Natural killer cell (primary cell): ENCODE results near the gene RAD51B. TPM values are rescaled to one million over a fixed set of nuclear protein-coding genes. Genes with fewer than 3 reads are reported as not detected.

Experiments
- ATAC-seq, 3 donors: fragments of 150-1000 bp in 2 of 3; fragments of 200-7000 bp in 1 of 3; cut with Tn5 transposase; 1 replicate in 1 of 3; 2 replicates in 2 of 3; pipeline ENCODE4 v1.10.0; 2021; ENCODE audit warnings: mild to moderate bottlenecking in 2 of 3, moderate library complexity in 2 of 3
- DNase-seq, 2 donors: peaks; one replicate each; pipeline versions ENCODE4 v3.0.0 to v3.0.0-alpha.2; 2013 to 2021; ENCODE audit warnings: mixed read lengths in 1 of 2
- H3K27ac ChIP-seq: one replicate; pipeline ENCODE4 v1.5.1; 2013; ENCODE audit warnings: mild to moderate bottlenecking, low read length
- H3K27me3 ChIP-seq: one replicate; pipeline ENCODE4 v1.6.1; 2013; ENCODE audit warnings: low read length; ENCODE audit not compliant: control insufficient read depth, insufficient read depth
- H3K36me3 ChIP-seq: one replicate; pipeline ENCODE4 v1.6.1; 2013; ENCODE audit warnings: low read length; ENCODE audit not compliant: control insufficient read depth, insufficient read depth
- H3K4me1 ChIP-seq: one replicate; pipeline ENCODE4 v1.6.1; 2013; ENCODE audit warnings: low read length; ENCODE audit not compliant: control insufficient read depth, insufficient read depth
- H3K4me3 ChIP-seq: one replicate; pipeline ENCODE4 v1.5.1; 2013; ENCODE audit warnings: low read length
- H3K9me3 ChIP-seq: one replicate; pipeline ENCODE4 v1.6.1; 2013; ENCODE audit warnings: low read length; ENCODE audit not compliant: control insufficient read depth, insufficient read depth
- H3K27ac Mint-ChIP-seq, 2 donors: one replicate each; pipeline ENCODE4 v1.8.0; 2022; ENCODE audit warnings: mild to moderate bottlenecking in 2 of 2, mixed read lengths in 2 of 2, moderate library complexity in 1 of 2
- H3K27me3 Mint-ChIP-seq, 2 donors: one replicate each; pipeline ENCODE4 v1.8.0; 2022; ENCODE audit warnings: low read depth in 2 of 2, mixed read lengths in 2 of 2
- H3K36me3 Mint-ChIP-seq: one replicate; pipeline ENCODE4 v1.8.0; 2022; ENCODE audit warnings: mixed read lengths
- H3K4me1 Mint-ChIP-seq, 2 donors: one replicate each; pipeline ENCODE4 v1.8.0; 2022; ENCODE audit warnings: mixed read lengths in 2 of 2
- H3K4me3 Mint-ChIP-seq: one replicate; pipeline ENCODE4 v1.8.0; 2022; ENCODE audit warnings: mild to moderate bottlenecking, moderate library complexity, mixed read lengths
- H3K9me3 Mint-ChIP-seq, 2 donors: one replicate each; pipeline ENCODE4 v1.8.0; 2022; ENCODE audit warnings: mixed read lengths in 2 of 2
- WGBS: methylation state at CpG from one replicate; pipeline ENCODE4 v1.1.7; 2013; ENCODE audit warnings: missing lambda C conversion rate; ENCODE audit not compliant: insufficient coverage; 5-methylcytosine and 5-hydroxymethylcytosine counted together
- intact Hi-C: fragments of 100-400 bp; cut with micrococcal nuclease; formaldehyde crosslinking; loops from one replicate; pipeline ENCODE4 v1.14.2; 2022
- total RNA-seq, 4 donors: library from RNA; stranded (reverse); fragments of 120-200 nt in 1 of 4; gene quantifications; one replicate each; pipeline versions ENCODE4 v1.2.3 to v1.2.4, GENCODE V29; 2013 to 2022
- TF ChIP-seq, protein P1 (sequence below): fragments of 200-600 bp; IDR thresholded peaks from one replicate; pipeline ENCODE4 v1.8.0; 2022; ENCODE audit warnings: antibody characterized with exemption

RAD51B gene
- total RNA-seq, 3 donors from 2014 or later (not counting 1 experiment from before 2014, with no cell fraction given): 28.1 to 37.6 (median 28.6) TPM

DNA sequence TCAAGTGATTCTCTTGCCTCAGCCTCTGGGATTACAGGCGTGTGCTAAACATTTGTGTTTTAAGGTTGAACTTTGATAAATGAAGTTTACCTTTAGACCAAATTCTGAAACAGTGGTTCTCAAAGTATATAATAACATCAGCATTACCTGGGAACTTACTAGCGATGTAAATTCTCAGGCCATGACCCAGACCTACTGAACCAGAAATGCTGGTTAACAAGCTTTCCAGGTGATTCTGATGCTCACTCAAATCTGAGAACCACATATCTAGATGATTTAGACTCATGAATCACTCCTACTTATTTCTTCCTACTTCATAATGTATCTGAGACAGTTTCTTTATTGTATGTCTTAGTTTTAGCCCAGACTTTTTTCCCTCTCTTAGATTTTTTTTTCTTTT, 43.6 kb downstream of the RAD51B start:
- H3K9me3 Mint-ChIP-seq: no peaks in the 10 kb centered on the region
- H3K27me3 Mint-ChIP-seq: peaks cover 17 to 20% of the 10 kb centered on the region in 2 donors
- peaks cover 18 to 21% of the 10 kb centered on the region in 2 donors for H3K4me1 Mint-ChIP-seq
- ATAC-seq (no peak), DNase-seq (no peak)
- Histone ChIP-seq H3K36me3 (no peaks in the 10 kb centered on the region), H3K9me3 (no peaks in the 10 kb centered on the region), H3K4me3 (no peak overlapping the region), H3K4me1 (no peaks in the 10 kb centered on the region), H3K27me3 (no peaks in the 10 kb centered on the region), H3K27ac (no peak overlapping the region)
- TF ChIP-seq, protein P1, sequence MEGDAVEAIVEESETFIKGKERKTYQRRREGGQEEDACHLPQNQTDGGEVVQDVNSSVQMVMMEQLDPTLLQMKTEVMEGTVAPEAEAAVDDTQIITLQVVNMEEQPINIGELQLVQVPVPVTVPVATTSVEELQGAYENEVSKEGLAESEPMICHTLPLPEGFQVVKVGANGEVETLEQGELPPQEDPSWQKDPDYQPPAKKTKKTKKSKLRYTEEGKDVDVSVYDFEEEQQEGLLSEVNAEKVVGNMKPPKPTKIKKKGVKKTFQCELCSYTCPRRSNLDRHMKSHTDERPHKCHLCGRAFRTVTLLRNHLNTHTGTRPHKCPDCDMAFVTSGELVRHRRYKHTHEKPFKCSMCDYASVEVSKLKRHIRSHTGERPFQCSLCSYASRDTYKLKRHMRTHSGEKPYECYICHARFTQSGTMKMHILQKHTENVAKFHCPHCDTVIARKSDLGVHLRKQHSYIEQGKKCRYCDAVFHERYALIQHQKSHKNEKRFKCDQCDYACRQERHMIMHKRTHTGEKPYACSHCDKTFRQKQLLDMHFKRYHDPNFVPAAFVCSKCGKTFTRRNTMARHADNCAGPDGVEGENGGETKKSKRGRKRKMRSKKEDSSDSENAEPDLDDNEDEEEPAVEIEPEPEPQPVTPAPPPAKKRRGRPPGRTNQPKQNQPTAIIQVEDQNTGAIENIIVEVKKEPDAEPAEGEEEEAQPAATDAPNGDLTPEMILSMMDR: no peak
- no peak overlapping the region for H3K4me3 Mint-ChIP-seq
- no peak overlapping the region for H3K27ac Mint-ChIP-seq
- peaks cover 13% of the 10 kb centered on the region for H3K36me3 Mint-ChIP-seq
- WGBS: 90% methylated on average over 2 of the region's 2 CpGs
- intact Hi-C loops: no loop called here

- H3K4me3 Mint-ChIP-seq: no peak overlapping the region
- ATAC-seq (peak; percentile 93 to 100 (median 98)), DNase-seq (peak in 1 of 2 donors; percentile 59)
- Histone ChIP-seq H3K9me3 (no peaks in the 10 kb centered on the region), H3K27ac (peak overlapping the region; percentile 17), H3K36me3 (no peaks in the 10 kb centered on the region), H3K4me1 (peaks cover 11% of the 10 kb centered on the region), H3K4me3 (no peak overlapping the region), H3K27me3 (no peaks in the 10 kb centered on the region)
- no peaks in the 10 kb centered on the region for H3K36me3 Mint-ChIP-seq
- H3K9me3 Mint-ChIP-seq: no peaks in the 10 kb centered on the region
- H3K27me3 Mint-ChIP-seq: no peaks in the 10 kb centered on the region
- peaks cover 1 to 2% of the 10 kb centered on the region in 2 donors for H3K4me1 Mint-ChIP-seq
- H3K27ac Mint-ChIP-seq: no peak overlapping the region
- intact Hi-C loops: loop anchor here (2.0 to 10.0 kb wide), 2 partner anchors 19 to 409 kb away; no protein-coding TSS in a partner anchor
- no CpG with 5 or more reads among the region's 3 CpGs for WGBS
- TF ChIP-seq, protein P1: no peak
Observed at GRCh38 chr14:67875175-67876006, 55.8 kb downstream of the RAD51B start.

DNA sequence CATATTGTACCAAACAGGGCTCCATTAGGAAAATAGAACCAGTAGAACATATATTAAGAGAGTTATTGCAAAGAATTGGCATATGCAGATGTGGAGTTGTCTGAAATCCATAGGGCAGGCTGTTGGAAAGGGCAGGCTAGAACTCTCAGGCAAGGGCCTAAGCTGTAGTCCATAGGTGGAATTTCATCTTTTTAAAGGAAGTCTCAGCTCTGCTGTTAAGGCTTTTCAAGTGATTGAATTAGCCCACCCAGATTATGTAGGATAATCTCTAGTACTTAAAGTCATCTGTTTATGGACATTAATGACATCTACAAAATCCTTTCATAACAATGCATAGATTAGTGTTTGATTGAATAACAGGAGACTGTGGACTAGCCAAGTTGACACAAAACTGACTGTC, 59.4 kb downstream of the RAD51B start:
- Histone ChIP-seq H3K27me3 (no peaks in the 10 kb centered on the region), H3K36me3 (no peaks in the 10 kb centered on the region), H3K4me1 (peaks cover 26% of the 10 kb centered on the region), H3K4me3 (no peak overlapping the region), H3K27ac (no peak overlapping the region), H3K9me3 (no peaks in the 10 kb centered on the region)
- DNase-seq (no peak), ATAC-seq (no peak)
- peaks cover 0 to 2% of the 10 kb centered on the region in 2 donors for H3K27me3 Mint-ChIP-seq
- intact Hi-C loops: loop anchor here (10.0 kb wide), 1 partner anchor 406 kb away; no protein-coding TSS in a partner anchor
- TF ChIP-seq, protein P1: no peak
- H3K4me1 Mint-ChIP-seq: peaks cover 36 to 37% of the 10 kb centered on the region in 2 donors
- H3K27ac Mint-ChIP-seq: no peak overlapping the region
- no peaks in the 10 kb centered on the region for H3K9me3 Mint-ChIP-seq
- H3K4me3 Mint-ChIP-seq: no peak overlapping the region
- H3K36me3 Mint-ChIP-seq: no peaks in the 10 kb centered on the region
